ENCODE measurements around the gene NEDD4L.

NEDD4L gene

DNA sequence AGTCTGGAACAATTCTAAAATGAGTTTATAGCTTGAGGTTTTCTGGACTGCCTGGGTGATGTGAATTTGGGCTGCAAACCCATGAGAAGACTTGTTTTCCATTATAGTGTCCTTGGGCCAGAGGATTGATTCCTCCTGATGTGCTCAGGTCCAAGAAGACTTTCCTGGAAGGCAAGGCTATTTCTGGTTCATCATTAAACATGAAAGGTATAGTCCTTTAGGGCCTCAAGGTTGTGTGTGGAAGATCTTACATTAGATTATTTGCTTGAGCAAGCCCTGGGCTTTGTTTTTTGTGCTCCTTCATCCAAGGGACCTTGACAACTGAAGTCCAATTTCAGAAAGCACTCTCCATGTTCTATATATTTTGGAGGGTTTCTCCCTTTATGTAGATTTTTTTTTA, 26.8 kb upstream of the NEDD4L start:
- Histone ChIP-seq H3K9me3 (no peaks in the 10 kb centered on the region), H3K27me3 (ENCODE audit: low read depth) (no peaks in the 10 kb centered on the region), H3K4me1 (no peaks in the 10 kb centered on the region)

DNA sequence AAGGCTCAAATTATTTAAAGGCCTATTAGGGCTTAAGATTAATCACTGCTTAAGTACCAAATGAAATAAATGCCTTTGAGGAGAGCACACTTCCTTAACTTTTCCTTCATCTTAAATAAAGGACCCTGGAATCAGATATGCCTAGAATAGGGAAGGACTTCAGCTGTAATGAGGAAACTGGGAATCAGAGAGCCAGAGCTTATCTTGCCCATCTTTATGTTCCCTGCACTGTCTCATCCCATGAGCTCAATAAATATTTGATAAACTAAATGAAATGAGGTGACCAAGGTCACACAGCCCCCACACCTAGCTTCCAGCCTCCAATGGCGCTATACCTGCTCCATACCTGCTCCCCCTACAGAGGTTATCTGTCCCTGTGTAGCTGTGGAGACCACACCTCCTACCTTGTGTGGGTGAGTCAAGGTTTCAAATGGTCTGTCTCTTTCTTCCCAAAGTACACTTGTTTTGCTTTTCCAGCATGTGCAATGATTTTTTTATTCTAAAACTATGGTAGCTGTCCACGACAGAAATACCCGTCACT, 23.4 kb upstream of the NEDD4L start:
- DNase-seq (ENCODE audit: low spot score in 2 of 2), result no peak
- Histone ChIP-seq H3K9me3 (no peaks in the 10 kb centered on the region), H3K4me3 (no peak overlapping the region), H3K36me3 (replicated peaks) (no peaks in the 10 kb centered on the region), H3K27me3 (ENCODE audit: low read depth) (no peaks in the 10 kb centered on the region), H3K4me1 (no peaks in the 10 kb centered on the region)
- in situ Hi-C loops (cut with MboI; ENCODE audit: low sequenced_read_pairs), result no loop called here

More for the DNA sequence above, 26.8 kb upstream of the NEDD4L start:
- Histone ChIP-seq H3K4me3 (no peak overlapping the region), H3K36me3 (replicated peaks) (no peaks in the 10 kb centered on the region)
- DNase-seq (ENCODE audit: low spot score in 2 of 2), result no peak
- in situ Hi-C loops (cut with MboI; ENCODE audit: low sequenced_read_pairs), result no loop called here

DNA sequence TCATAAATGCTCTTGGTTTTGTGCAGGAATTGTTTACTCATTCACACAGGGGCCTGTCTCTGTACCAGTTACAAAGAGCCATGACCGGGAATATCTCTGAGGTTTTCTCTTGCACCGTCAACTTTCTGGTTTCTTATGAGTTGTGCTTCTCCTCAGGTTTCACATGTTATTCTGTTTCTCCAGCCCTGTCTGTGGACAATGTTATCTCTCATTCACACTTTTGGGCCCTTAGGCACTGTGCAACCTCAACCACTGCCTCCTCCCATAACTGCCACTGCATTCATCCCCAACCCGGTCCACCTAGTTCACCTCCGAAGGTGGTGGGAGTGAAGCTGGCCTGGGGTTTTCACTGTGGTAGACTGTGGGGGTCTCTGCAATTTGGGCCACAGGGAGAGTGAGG, 22.5 kb upstream of the NEDD4L start:
- no peaks in the 10 kb centered on the region for H3K36me3 ChIP-seq (replicated peaks)
- H3K4me1 ChIP-seq, result no peaks in the 10 kb centered on the region
- H3K4me3 ChIP-seq, result no peak overlapping the region
- in situ Hi-C loops (cut with MboI; ENCODE audit: low sequenced_read_pairs), result no loop called here
- H3K27me3 ChIP-seq (ENCODE audit: low read depth), result no peaks in the 10 kb centered on the region
- no peaks in the 10 kb centered on the region for H3K9me3 ChIP-seq
- no peak for DNase-seq (ENCODE audit: low spot score in 2 of 2)

DNA sequence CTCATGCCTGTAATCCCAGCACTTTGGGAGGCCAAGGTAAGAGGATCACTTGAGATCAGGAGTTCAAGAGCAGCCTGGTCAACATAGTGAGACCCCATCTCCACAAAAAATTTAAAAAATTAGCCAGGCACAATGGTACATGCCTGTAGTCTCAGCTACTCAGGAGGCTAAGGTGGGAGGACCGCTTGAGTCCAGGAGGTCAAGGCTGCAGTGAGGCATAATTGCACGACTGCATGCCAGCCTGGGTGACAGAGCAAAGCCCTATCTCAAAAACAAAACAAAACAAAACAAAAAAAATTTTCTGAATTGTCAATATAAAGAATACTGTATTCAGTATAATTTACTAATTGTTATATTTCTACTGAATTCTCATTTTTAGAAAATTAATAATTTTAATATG, 20.9 kb upstream of the NEDD4L start:
- Histone ChIP-seq H3K36me3 (replicated peaks) (no peaks in the 10 kb centered on the region), H3K9me3 (no peaks in the 10 kb centered on the region), H3K4me1 (no peaks in the 10 kb centered on the region), H3K4me3 (no peak overlapping the region), H3K27me3 (ENCODE audit: low read depth) (no peaks in the 10 kb centered on the region)
- in situ Hi-C loops (cut with MboI; ENCODE audit: low sequenced_read_pairs), result no loop called here
- DNase-seq (ENCODE audit: low spot score in 2 of 2), result no peak

DNA sequence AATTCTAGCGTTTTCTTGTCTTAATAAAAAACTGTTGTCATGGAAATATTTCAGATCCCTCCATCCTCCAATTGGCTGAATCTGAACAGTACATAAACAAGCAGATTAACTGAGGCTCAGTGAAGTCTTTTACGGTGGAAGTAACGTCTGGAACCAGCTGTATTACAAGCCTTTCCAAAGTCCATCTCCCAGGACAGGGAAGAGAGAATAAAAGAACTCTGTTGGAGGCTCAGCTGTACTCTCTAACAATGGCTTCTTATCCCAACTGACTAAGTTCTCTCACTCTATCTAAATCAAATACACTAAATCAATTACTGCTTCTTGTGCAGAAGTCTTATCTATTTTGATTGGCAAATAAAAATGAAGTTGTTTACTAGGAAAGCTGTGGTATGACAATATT, 19.9 kb upstream of the NEDD4L start:
- H3K27me3 ChIP-seq (ENCODE audit: low read depth), result peaks cover 1% of the 10 kb centered on the region; the same call in 1 of the 2 replicates
- no peak overlapping the region for H3K4me3 ChIP-seq
- in situ Hi-C loops (cut with MboI; ENCODE audit: low sequenced_read_pairs), result no loop called here

DNA sequence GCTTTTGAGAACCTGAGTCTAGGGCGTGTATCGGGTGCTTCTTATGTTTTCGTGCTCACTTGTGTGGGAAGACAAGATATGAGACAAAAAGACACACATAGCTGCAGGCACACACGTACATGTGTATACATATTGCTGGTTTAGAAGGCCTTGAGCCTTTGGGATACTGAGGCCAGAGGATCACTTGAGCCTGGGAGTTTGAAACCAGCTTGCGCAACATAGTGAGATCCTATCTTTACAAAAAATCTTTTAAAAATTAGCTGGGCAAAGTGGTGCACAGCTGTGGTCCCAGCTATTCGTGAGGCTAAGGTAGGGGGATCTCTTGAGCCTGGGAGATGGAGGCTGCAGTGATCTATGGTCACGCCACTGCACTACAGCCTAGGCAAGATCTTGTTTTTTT, 18.8 kb upstream of the NEDD4L start:
- no peaks in the 10 kb centered on the region; the same call in 1 of the 2 replicates for H3K9me3 ChIP-seq
- no peak for DNase-seq (ENCODE audit: low spot score in 2 of 2)
- H3K4me3 ChIP-seq, result no peak overlapping the region
- H3K27me3 ChIP-seq (ENCODE audit: low read depth), result peaks cover 6% of the 10 kb centered on the region; the same call in 1 of the 2 replicates
- H3K4me1 ChIP-seq, result no peaks in the 10 kb centered on the region
- in situ Hi-C loops (cut with MboI; ENCODE audit: low sequenced_read_pairs), result no loop called here
- H3K36me3 ChIP-seq (replicated peaks), result no peaks in the 10 kb centered on the region

More for the DNA sequence above, 19.9 kb upstream of the NEDD4L start:
- no peaks in the 10 kb centered on the region for H3K9me3 ChIP-seq
- H3K4me1 ChIP-seq, result no peaks in the 10 kb centered on the region
- peak in 1 of 2 experiments; percentile 22 for DNase-seq (ENCODE audit: low spot score in 2 of 2)
- no peaks in the 10 kb centered on the region for H3K36me3 ChIP-seq (replicated peaks)

DNA sequence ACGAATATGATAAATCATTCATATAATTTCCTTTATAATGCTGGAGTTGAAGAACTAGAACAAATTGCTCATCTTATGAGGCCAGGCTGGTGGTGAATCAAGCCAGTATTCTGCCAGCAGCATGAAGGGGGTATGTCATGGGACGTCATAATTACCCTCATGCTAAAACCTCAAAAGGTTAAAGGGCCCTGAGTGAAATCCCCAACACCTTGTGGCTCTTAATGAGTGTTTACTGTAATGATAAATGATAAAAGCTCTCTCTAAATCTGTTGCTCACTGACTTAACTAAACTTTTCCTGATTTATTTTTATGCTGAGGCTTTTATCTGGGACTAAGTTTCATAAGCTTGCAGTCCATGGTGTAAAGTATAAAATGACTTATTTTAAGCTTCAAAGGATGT, 18.3 kb upstream of the NEDD4L start:
- in situ Hi-C loops (cut with MboI; ENCODE audit: low sequenced_read_pairs), result no loop called here
- H3K4me3 ChIP-seq, result no peak overlapping the region
- peaks cover 6% of the 10 kb centered on the region; the same call in 1 of the 2 replicates for H3K27me3 ChIP-seq (ENCODE audit: low read depth)
- no peaks in the 10 kb centered on the region; the same call in 1 of the 2 replicates for H3K9me3 ChIP-seq
- no peak for DNase-seq (ENCODE audit: low spot score in 2 of 2)
- H3K36me3 ChIP-seq (replicated peaks), result no peaks in the 10 kb centered on the region
- H3K4me1 ChIP-seq, result no peaks in the 10 kb centered on the region

DNA sequence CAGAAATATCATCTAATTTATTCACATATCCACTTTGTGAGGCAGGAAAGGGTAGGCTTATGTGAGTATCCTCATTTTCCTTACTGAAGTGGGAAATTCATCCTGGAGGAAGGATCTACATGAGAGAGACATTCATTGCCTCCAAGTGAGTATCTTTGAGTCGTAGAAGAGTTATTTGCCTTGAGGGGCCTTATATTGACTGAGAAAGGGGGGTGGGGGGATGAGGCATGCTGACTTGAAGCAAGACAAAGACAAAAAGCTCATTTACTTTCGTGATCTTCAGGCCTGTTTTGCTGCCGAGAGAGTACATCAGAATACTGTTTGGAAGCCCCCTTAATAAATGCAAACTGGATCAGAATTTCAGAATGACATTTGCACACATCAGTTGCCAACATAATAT, 17.6 kb upstream of the NEDD4L start:
- DNase-seq (ENCODE audit: low spot score in 2 of 2), result no peak
- in situ Hi-C loops (cut with MboI; ENCODE audit: low sequenced_read_pairs), result no loop called here
- H3K36me3 ChIP-seq (replicated peaks), result no peaks in the 10 kb centered on the region

DNA sequence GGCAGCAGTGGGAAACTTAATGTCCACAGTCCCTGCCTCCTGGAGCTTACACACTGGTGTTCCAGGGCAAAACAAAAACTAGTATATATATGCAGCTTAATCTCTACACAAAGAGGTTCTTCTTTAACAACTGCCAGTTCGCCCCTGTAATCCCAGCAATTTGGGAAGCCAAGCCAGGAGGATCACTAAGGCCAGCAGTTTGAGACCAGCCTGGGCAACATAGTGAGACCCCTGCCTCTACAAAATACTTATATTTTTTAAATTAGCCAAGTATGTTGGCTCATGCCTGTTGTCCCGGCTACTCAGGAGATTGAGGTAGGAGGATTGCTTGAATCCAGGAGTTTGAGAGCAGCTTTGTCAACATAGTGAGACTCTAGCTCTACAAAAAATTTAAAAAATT, 17.2 kb upstream of the NEDD4L start:
- H3K36me3 ChIP-seq (replicated peaks), result no peaks in the 10 kb centered on the region
- in situ Hi-C loops (cut with MboI; ENCODE audit: low sequenced_read_pairs), result no loop called here
- no peak overlapping the region for H3K4me3 ChIP-seq
- peak in 1 of 2 experiments; percentile 9 for DNase-seq (ENCODE audit: low spot score in 2 of 2)
- peaks cover 6% of the 10 kb centered on the region; the same call in 1 of the 2 replicates for H3K27me3 ChIP-seq (ENCODE audit: low read depth)
- H3K4me1 ChIP-seq, result no peaks in the 10 kb centered on the region
- H3K9me3 ChIP-seq, result no peaks in the 10 kb centered on the region; the same call in 1 of the 2 replicates

More for the DNA sequence above, 17.6 kb upstream of the NEDD4L start:
- Histone ChIP-seq H3K4me3 (no peak overlapping the region), H3K9me3 (no peaks in the 10 kb centered on the region; the same call in 1 of the 2 replicates), H3K4me1 (no peaks in the 10 kb centered on the region), H3K27me3 (ENCODE audit: low read depth) (peaks cover 6% of the 10 kb centered on the region; the same call in 1 of the 2 replicates)

DNA sequence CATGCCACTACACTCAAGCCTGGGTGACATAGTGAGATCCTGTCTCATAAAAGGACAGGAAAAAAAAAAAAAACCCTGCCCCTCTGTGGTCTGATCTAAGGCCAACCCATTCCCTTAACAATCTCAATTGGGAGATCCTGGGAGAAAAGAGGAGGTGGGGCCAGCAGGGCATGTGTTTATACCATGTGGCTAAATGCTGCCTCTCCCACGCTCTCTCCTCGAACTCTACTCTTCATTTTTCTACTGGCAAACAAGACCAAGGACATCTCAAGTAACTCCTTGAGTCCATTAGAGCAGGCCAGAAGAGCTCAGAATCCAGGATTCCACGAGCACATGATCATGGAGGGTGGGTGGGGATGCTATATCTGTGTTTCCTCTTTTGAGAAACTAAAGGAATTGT, 16.7 kb upstream of the NEDD4L start:
- H3K4me1 ChIP-seq, result no peaks in the 10 kb centered on the region
- in situ Hi-C loops (cut with MboI; ENCODE audit: low sequenced_read_pairs), result no loop called here
- no peak overlapping the region for H3K4me3 ChIP-seq
- no peaks in the 10 kb centered on the region; the same call in 1 of the 2 replicates for H3K9me3 ChIP-seq
- DNase-seq (ENCODE audit: low spot score in 2 of 2), result no peak
- H3K36me3 ChIP-seq (replicated peaks), result no peaks in the 10 kb centered on the region
- H3K27me3 ChIP-seq (ENCODE audit: low read depth), result peaks cover 8% of the 10 kb centered on the region; the same call in 1 of the 2 replicates

DNA sequence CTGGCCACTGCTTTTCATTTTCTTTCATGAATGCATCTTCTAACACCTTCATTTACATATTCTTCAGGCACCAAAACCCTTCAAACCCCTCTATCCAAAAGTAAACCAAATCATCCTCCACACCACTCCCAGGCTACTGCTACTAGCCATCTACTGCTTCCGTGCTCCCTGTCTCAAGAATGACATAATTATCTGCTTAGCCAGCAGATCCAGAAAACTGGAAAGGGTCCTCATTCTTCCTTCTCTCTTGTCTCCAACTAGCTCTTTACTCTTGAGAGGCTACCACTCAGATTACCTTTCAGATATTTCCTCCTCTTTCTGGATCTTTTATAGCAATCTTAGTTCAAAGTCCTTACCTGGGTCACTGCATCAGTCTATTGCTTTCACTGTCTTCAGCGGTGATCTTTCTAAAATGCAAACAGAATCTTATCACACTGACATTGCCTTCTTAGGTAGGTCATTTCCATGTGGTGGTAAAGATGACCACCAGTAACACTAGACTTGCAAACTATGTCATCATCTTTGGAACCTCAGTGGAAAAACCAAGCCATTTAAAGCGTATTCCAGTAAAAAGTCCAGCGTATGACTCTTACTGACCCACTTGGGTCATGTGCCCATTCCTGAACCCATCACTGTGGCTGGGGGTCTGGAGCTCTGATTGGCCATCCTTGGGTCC, 15.8 kb upstream of the NEDD4L start:
- DNase-seq (ENCODE audit: low spot score in 2 of 2), result no peak
- in situ Hi-C loops (cut with MboI; ENCODE audit: low sequenced_read_pairs), result no loop called here

DNA sequence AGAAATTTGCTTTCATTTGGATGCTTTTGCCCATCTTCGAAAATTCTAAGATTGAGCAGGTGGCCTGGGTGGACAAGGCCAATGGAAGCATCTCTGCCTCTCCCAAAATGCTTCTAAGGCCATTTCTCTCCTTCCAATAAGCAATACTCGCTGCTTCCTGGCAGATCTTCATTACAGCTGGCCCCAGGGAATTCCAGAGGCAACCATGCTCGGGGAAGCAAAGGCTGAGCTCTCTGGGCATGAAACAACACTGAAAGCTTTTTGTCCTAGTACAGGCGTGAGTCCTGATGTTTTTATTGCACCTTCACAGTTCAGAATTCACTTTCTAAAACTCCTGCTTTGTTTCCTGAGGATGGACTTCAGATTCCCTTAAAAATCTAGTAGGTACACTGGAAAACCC, 11.8 kb upstream of the NEDD4L start:
- no peak overlapping the region for H3K4me3 ChIP-seq
- no peak for DNase-seq (ENCODE audit: low spot score in 2 of 2)
- peaks cover 12% of the 10 kb centered on the region; the same call in 1 of the 2 replicates for H3K27me3 ChIP-seq (ENCODE audit: low read depth)
- in situ Hi-C loops (cut with MboI; ENCODE audit: low sequenced_read_pairs), result no loop called here
- no peaks in the 10 kb centered on the region for H3K36me3 ChIP-seq (replicated peaks)
- H3K9me3 ChIP-seq, result no peaks in the 10 kb centered on the region; the same call in 1 of the 2 replicates
- H3K4me1 ChIP-seq, result no peaks in the 10 kb centered on the region

More for the DNA sequence above, 15.8 kb upstream of the NEDD4L start:
- no peak overlapping the region for H3K4me3 ChIP-seq
- no peaks in the 10 kb centered on the region; the same call in 1 of the 2 replicates for H3K9me3 ChIP-seq
- peaks cover 12% of the 10 kb centered on the region; the same call in 1 of the 2 replicates for H3K27me3 ChIP-seq (ENCODE audit: low read depth)
- H3K36me3 ChIP-seq (replicated peaks), result no peaks in the 10 kb centered on the region
- H3K4me1 ChIP-seq, result no peaks in the 10 kb centered on the region

DNA sequence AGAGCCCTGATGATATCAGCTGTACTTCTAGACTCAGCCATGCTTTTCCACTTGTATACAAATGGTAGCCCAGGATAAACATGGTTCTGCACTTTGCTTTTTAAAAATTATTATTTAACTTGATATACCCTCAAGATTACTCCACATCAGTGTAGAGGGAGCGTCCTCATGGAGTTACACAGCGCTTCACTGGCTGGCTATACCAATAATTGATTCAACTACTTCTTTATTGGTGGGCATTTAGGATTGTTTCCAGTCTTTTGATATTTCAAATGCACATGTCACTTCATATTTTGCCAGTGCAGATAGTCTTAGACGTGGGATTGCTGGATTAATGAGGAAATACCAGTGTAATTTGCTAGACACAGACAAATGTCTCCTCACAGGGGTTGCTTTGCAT, 10.8 kb upstream of the NEDD4L start:
- Histone ChIP-seq H3K4me3 (no peak overlapping the region), H3K36me3 (replicated peaks) (no peaks in the 10 kb centered on the region), H3K9me3 (no peaks in the 10 kb centered on the region; the same call in 1 of the 2 replicates), H3K4me1 (no peaks in the 10 kb centered on the region), H3K27me3 (ENCODE audit: low read depth) (peaks cover 12% of the 10 kb centered on the region; the same call in 1 of the 2 replicates)
- no peak for DNase-seq (ENCODE audit: low spot score in 2 of 2)
- in situ Hi-C loops (cut with MboI; ENCODE audit: low sequenced_read_pairs), result no loop called here

DNA sequence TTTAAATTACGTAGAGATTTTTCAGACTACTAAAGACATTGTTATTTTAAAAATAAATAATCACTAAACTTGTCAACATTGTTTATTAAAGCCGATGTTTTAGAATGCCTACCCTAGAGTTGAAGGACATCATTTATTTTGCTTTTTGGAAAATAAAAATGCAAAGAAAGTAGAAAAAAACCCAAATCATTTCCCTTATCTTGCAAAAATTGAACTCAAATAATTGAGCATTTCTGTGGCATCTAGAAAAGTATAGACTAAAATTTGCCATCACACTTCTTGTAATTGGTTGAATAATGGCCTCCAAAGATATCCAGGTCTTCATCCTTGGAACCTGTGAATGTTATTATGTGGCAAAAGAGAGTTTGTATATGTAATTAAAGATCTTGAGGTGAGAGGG, 9.7 kb upstream of the NEDD4L start:
- no peaks in the 10 kb centered on the region for H3K4me1 ChIP-seq
- no peak for DNase-seq (ENCODE audit: low spot score in 2 of 2)
- H3K4me3 ChIP-seq, result no peak overlapping the region
- H3K27me3 ChIP-seq (ENCODE audit: low read depth), result peaks cover 8% of the 10 kb centered on the region; the same call in 1 of the 2 replicates
- in situ Hi-C loops (cut with MboI; ENCODE audit: low sequenced_read_pairs), result no loop called here
- no peaks in the 10 kb centered on the region; the same call in 1 of the 2 replicates for H3K9me3 ChIP-seq
- H3K36me3 ChIP-seq (replicated peaks), result no peaks in the 10 kb centered on the region
